ENCODE measurements around the gene WDCP. TPM values are rescaled to one million over a fixed set of nuclear protein-coding genes. Genes with fewer than 3 reads are reported as not detected.
A peak's percentile ranks its signal among the peaks of the same experiment; 100 is the strongest.

Gene WDCP
- total RNA-seq, 1 experiment from 2014 or later, result 5.6 TPM

DNA sequence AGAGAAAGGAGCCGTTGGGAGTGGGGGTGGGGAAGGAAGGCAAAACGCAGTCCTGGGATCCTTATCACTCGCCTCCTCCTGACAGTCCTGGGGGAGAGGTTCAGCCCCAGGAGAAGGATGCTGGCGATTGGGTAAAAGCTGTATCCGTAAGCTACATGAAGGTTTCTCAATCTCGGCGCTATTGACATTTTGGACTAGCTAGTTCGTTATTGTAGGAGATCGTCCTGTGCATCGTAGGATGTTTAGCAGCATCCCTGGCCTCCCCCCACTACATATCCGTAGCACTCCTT lies 38.0 kb upstream of the WDCP start:
- H3K9me2 ChIP-seq (replicated peaks; ENCODE audit: low read length), result no peaks in the 10 kb centered on the region
- H2AFZ ChIP-seq (ENCODE audit: low read length), result peak overlapping the region; percentile 86
- peak; percentile 0; the same call in 1 of the 2 replicates for ATAC-seq
- H3K79me2 ChIP-seq (ENCODE audit: low read length), result peaks cover 10% of the 10 kb centered on the region; the same call in 1 of the 2 replicates
- peak overlapping the region; percentile 78 for H3K4me2 ChIP-seq (ENCODE audit: low read length)
- POLR2A ChIA-PET (ENCODE audit: unreplicated experiment), result interaction anchor here (0.5 to 0.7 kb wide), 3 partner anchors 70 to 1274 kb away, joined by 3 to 5 read pairs (median 4); no protein-coding TSS in a partner anchor
- H3F3A ChIP-seq (ENCODE audit: low read length, unreplicated experiment), result no peaks in the 10 kb centered on the region
- H3K9me3 ChIP-seq (ENCODE audit: low read length), result no peaks in the 10 kb centered on the region
- H3K4me1 ChIP-seq (ENCODE audit: insufficient read depth, low read length), result peaks cover 14% of the 10 kb centered on the region
- intact Hi-C loops (cut with micrococcal nuclease), result loop anchor here (2.0 kb wide), 1 partner anchor 144 kb away; the partner anchor contains the start of gene UBXN2A
- TF ChIP-seq, protein P1, sequence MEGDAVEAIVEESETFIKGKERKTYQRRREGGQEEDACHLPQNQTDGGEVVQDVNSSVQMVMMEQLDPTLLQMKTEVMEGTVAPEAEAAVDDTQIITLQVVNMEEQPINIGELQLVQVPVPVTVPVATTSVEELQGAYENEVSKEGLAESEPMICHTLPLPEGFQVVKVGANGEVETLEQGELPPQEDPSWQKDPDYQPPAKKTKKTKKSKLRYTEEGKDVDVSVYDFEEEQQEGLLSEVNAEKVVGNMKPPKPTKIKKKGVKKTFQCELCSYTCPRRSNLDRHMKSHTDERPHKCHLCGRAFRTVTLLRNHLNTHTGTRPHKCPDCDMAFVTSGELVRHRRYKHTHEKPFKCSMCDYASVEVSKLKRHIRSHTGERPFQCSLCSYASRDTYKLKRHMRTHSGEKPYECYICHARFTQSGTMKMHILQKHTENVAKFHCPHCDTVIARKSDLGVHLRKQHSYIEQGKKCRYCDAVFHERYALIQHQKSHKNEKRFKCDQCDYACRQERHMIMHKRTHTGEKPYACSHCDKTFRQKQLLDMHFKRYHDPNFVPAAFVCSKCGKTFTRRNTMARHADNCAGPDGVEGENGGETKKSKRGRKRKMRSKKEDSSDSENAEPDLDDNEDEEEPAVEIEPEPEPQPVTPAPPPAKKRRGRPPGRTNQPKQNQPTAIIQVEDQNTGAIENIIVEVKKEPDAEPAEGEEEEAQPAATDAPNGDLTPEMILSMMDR (conservative IDR thresholded peaks at IDR 0.05; ENCODE audit: low read depth, low read length), result no peak
- peak overlapping the region; percentile 67 for H3K4me3 ChIP-seq (ENCODE audit: low read length)
- no peaks in the 10 kb centered on the region for H3K27me3 ChIP-seq (ENCODE audit: low read length)
- no peak for DNase-seq
- peak overlapping the region; percentile 56 for H3K9ac ChIP-seq (ENCODE audit: low read length)
- H3K27ac ChIP-seq (ENCODE audit: low read length), result peak overlapping the region; percentile 36
- H4K20me1 ChIP-seq (ENCODE audit: low read length), result no peaks in the 10 kb centered on the region
- no TSS peak for BruUV-seq (replicated peaks)
- H3K36me3 ChIP-seq (ENCODE audit: low read depth, low read length), result peaks cover 5% of the 10 kb centered on the region
- CTCF ChIA-PET, result interaction anchor here (0.5 to 2.1 kb wide), 3 partner anchors 127 to 192 kb away, joined by 3 to 24 read pairs (median 3); partner anchors contain the start of gene ATAD2B

DNA sequence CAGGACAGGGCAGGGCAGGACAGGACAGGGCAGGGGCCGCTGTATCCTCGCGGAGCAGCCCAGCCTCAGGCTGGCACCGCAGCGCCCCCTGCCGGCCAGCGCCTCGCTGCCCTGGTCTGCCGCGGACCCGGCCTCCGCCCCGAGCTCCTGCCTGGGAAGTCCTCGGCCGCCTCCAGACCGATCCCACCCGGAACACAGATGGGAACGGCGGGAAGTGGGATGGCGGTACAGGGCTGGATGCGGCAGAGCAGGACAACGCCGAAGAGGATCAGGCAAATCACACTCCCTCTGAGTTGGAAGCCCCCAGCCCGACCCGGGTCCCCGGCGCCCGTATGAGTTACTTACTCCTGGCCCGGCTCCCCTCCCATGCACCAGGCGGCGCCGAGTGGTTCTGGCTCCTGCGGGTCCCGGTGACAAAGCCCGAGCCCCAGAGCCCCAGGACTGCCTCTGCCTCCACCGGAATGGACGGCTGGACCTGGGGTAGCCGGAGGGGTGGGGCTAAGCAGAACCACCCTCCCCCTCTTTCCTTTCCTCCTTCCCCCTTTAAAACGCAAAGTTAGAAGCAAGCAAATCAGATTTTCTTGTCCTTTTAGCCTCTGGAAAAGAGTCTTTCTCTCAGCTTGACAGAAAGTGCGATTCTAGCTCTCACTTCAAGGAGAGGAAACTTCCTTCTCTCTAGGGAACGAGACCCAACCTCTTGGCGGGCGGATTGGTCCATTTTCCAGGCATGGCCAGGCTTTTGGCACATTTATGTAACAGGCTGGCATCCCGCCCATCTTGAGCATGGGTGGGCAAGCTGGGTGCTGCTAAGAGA lies 37.4 kb upstream of the WDCP start, which contains the start of gene TP53I3:
Gene TP53I3, minus strand, starts transcription at position 449 of the 814 bp plus-strand sequence. CDS start 508 bp downstream, outside the sequence.
- Histone ChIP-seq H3K36me3 (ENCODE audit: low read depth, low read length) (peaks cover 5% of the 10 kb centered on the region), H4K20me1 (ENCODE audit: low read length) (no peaks in the 10 kb centered on the region), H3F3A (ENCODE audit: low read length, unreplicated experiment) (no peaks in the 10 kb centered on the region), H3K27me3 (ENCODE audit: low read length) (no peaks in the 10 kb centered on the region), H3K9me3 (ENCODE audit: low read length) (no peaks in the 10 kb centered on the region), H2AFZ (ENCODE audit: low read length) (peak within 1 kb of the TSS; percentile 86), H3K4me3 (ENCODE audit: low read length) (peak within 1 kb of the TSS; percentile 67), H3K9ac (ENCODE audit: low read length) (peak within 1 kb of the TSS; percentile 56), H3K4me1 (ENCODE audit: insufficient read depth, low read length) (peaks cover 14% of the 10 kb centered on the region), H3K27ac (ENCODE audit: low read length) (peak within 1 kb of the TSS; percentile 36), H3K79me2 (ENCODE audit: low read length) (peaks cover 10% of the 10 kb centered on the region; the same call in 1 of the 2 replicates), H3K4me2 (ENCODE audit: low read length) (peak within 1 kb of the TSS; percentile 78), H3K9me2 (replicated peaks; ENCODE audit: low read length) (no peaks in the 10 kb centered on the region)
- TSS peak; percentile 41 for BruUV-seq (replicated peaks)
- CTCF ChIA-PET, result interaction anchor here (0.5 to 2.1 kb wide), 8 partner anchors 54 to 891 kb away, joined by 3 to 24 read pairs (median 5); partner anchors contain the start of gene ATAD2B
- DNase-seq (peak; percentile 93), ATAC-seq (peak; percentile 91)
- TF ChIP-seq, protein P1 (conservative IDR thresholded peaks at IDR 0.05; ENCODE audit: low read depth, low read length), result peak; percentile 88
- TF ChIP-seq EZH2phosphoT487 (IDR thresholded peaks at IDR 0.05; ENCODE audit: borderline replicate concordance, low read length), result no peak
- intact Hi-C loops (cut with micrococcal nuclease), result loop anchor here (1.0 to 2.0 kb wide), 7 partner anchors 8 to 298 kb away; partner anchors contain the start of genes ATAD2B, SF3B6 and UBXN2A
- POLR2A ChIA-PET (ENCODE audit: unreplicated experiment), result interaction anchor here (0.6 to 1.8 kb wide), 5 partner anchors 25 to 1274 kb away, joined by 3 to 13 read pairs (median 4); partner anchors contain the start of genes ATAD2B, FAM228B and PFN4
